Esophagus squamous epithelium (tissue), 4 donors: Measurements from ENCODE around the gene SH3BP5.
A peak's percentile ranks its signal among the peaks of the same experiment; 100 is the strongest.

Source experiments
- CTCF ChIP-seq, 6 experiments: fragments of 450-650 bp in 4 of 6; fragments of 200-600 bp in 2 of 6; sonication (generic) in 2 of 6; IDR thresholded peaks; one replicate each; pipeline ENCODE4 v1.5.1; 2016 to 2019; ENCODE audit warnings: antibody characterized with exemption in 6 of 6, mild to moderate bottlenecking in 4 of 6, moderate library complexity in 4 of 6
- POLR2A ChIP-seq, 4 donors: fragments of 450-650 bp; IDR thresholded peaks; one replicate each; pipeline ENCODE4 v1.6.1; 2017; ENCODE audit warnings: antibody characterized with exemption in 4 of 4, mild to moderate bottlenecking in 4 of 4, moderate library complexity in 3 of 4

- peak in 1 of 4 donors; percentile 14 for TF ChIP-seq POLR2A (IDR thresholded peaks at IDR 0.05)
- TF ChIP-seq CTCF (IDR thresholded peaks at IDR 0.05) = no peak
These were observed 60.5 kb downstream of the SH3BP5 start for GRCh38 chr3:15271785-15272381.
